Endothelial cell of umbilical vein (primary cell): ENCODE results near the gene RASGRF1. TPM values are rescaled to one million over a fixed set of nuclear protein-coding genes. Genes with fewer than 3 reads are reported as not detected.

Source experiments
- BruUV-seq: library from RNA; stranded (reverse); fragments of 400-500 nt; replicated peaks from 2 replicates; lab custom pipeline; 2021; lab: Mats Ljungman, UMichigan
- CTCF ChIA-PET: fragments of 300-600, 350-600 bp; sonication (Branson Sonifier 250); formaldehyde crosslinking; loops from one replicate; lab custom pipeline; 2021; ENCODE audit warnings: antibody characterized with exemption, inconsistent platforms; lab: Charles Lee
- POLR2A ChIA-PET: fragments of 300-600, 350-600 bp; sonication (Branson Sonifier 250); formaldehyde crosslinking; loops from one replicate; lab custom pipeline; 2021; ENCODE audit warnings: antibody characterized with exemption, inconsistent platforms; lab: Charles Lee
- DNase-seq: peaks from one replicate; pipeline ENCODE4 v3.0.0-alpha.2; 2011; ENCODE audit warnings: low read depth, low spot score
- FAIRE-seq: peaks from 2 replicates; lab custom pipeline; 2011; peaks lifted over from hg19 to GRCh38; lab: Jason Lieb, UNC
- H2AFZ ChIP-seq: 2 replicates; pipeline ENCODE4 v1.6.0; 2012; ENCODE audit warnings: low read depth, low read length, control low read depth, inconsistent platforms
- H3K27ac ChIP-seq: 2 replicates; pipeline ENCODE4 v1.5.1; 2011; ENCODE audit warnings: low read depth, mild to moderate bottlenecking, control low read depth, low read length, moderate library complexity; ENCODE audit not compliant: insufficient read depth
- H3K27me3 ChIP-seq, 2 experiments: 2 replicates each; pipeline versions ENCODE4 v1.6.0 to v1.6.1; 2011; ENCODE audit warnings: low read length in 2 of 2, mixed read lengths in 1 of 2; ENCODE audit not compliant: control insufficient read depth in 2 of 2, insufficient read depth in 2 of 2
- H3K36me3 ChIP-seq, 2 experiments: 2 replicates in 1 of 2; 3 replicates in 1 of 2; pipeline ENCODE4 v1.5.1; 2011; ENCODE audit warnings: low read length in 2 of 2, mild to moderate bottlenecking in 1 of 2, moderate library complexity in 1 of 2; ENCODE audit not compliant: control insufficient read depth in 2 of 2, insufficient read depth in 2 of 2; ENCODE audit errors: extremely low read depth in 1 of 2
- H3K4me1 ChIP-seq: 3 replicates; pipeline ENCODE4 v1.5.1; 2011; ENCODE audit warnings: mild to moderate bottlenecking, low read length; ENCODE audit not compliant: control insufficient read depth, insufficient read depth; ENCODE audit errors: extremely low read depth
- H3K4me2 ChIP-seq: 2 replicates; pipeline ENCODE4 v1.6.1; 2011; ENCODE audit warnings: low read length, control low read depth, mixed read lengths; ENCODE audit not compliant: insufficient read depth
- H3K4me3 ChIP-seq, 3 experiments: fragments of 200-600 bp in 1 of 3; sonication (generic), shearing (Covaris generic) in 1 of 3; replicated peaks in 1 of 3; 2 replicates each; pipeline ENCODE4 v1.5.1; 2011 to 2016; ENCODE audit warnings: control low read depth in 3 of 3, low read length in 3 of 3, mild to moderate bottlenecking in 2 of 3, inconsistent platforms in 1 of 3, low read depth in 1 of 3, moderate library complexity in 1 of 3; ENCODE audit not compliant: insufficient read depth in 1 of 3
- H3K79me2 ChIP-seq: 2 replicates; pipeline ENCODE4 v1.6.0; 2012; ENCODE audit warnings: low read length, inconsistent platforms; ENCODE audit not compliant: control insufficient read depth, insufficient read depth
- H3K9ac ChIP-seq: replicated peaks from 2 replicates; pipeline ENCODE3; 2011; ENCODE audit warnings: low read length, control low read depth; ENCODE audit not compliant: insufficient read depth; ENCODE audit errors: extremely low read depth
- H3K9me1 ChIP-seq: replicated peaks from 3 replicates; pipeline ENCODE4 v1.6.0; 2011; ENCODE audit warnings: mild to moderate bottlenecking, low read length; ENCODE audit not compliant: control insufficient read depth, insufficient read depth; ENCODE audit errors: extremely low read depth
- H3K9me3 ChIP-seq: replicated peaks from 2 replicates; pipeline ENCODE4 v1.5.1; 2012; ENCODE audit warnings: low read length, inconsistent platforms; ENCODE audit not compliant: control insufficient read depth, insufficient read depth
- H4K20me1 ChIP-seq: replicated peaks from 2 replicates; pipeline ENCODE3; 2011; ENCODE audit warnings: mild to moderate bottlenecking, low read length; ENCODE audit not compliant: control insufficient read depth, insufficient read depth; ENCODE audit errors: extremely low read depth
- CTCF ChIP-seq, 2 donors: IDR thresholded peaks; 1 replicate in 1 of 2; 2 replicates in 1 of 2; pipeline ENCODE4 v1.5.1; 2011; ENCODE audit warnings: low read length in 2 of 2, mild to moderate bottlenecking in 2 of 2, moderate library complexity in 2 of 2, control low read depth in 1 of 2, inconsistent platforms in 1 of 2, low read depth in 1 of 2; ENCODE audit not compliant: insufficient read depth in 1 of 2; ENCODE audit errors: extremely low read depth in 1 of 2
- EZH2 ChIP-seq: IDR thresholded peaks from 2 replicates; pipeline ENCODE4 v1.6.1; 2012; ENCODE audit warnings: borderline replicate concordance, low read depth, mild to moderate bottlenecking, moderate library complexity, low read length, inconsistent platforms; ENCODE audit not compliant: severe bottlenecking
- FOS ChIP-seq: IDR thresholded peaks from 2 replicates; pipeline ENCODE4 v1.6.1; 2011; ENCODE audit warnings: mild to moderate bottlenecking, low read length, moderate library complexity, borderline replicate concordance; ENCODE audit not compliant: insufficient read depth
- GATA2 ChIP-seq: IDR thresholded peaks from 2 replicates; pipeline ENCODE4 v1.7.0; 2011; ENCODE audit warnings: low read depth, mild to moderate bottlenecking, moderate library complexity, mixed read lengths, low read length; ENCODE audit not compliant: insufficient read length, insufficient read depth
- JUN ChIP-seq: IDR thresholded peaks from 2 replicates; pipeline ENCODE4 v1.6.1; 2011; ENCODE audit warnings: borderline replicate concordance, low read depth; ENCODE audit not compliant: insufficient read length, insufficient read depth
- MAX ChIP-seq: IDR thresholded peaks from 2 replicates; pipeline ENCODE4 v1.6.1; 2011; ENCODE audit not compliant: insufficient read depth, insufficient read length
- MYC ChIP-seq: IDR thresholded peaks from one replicate; pipeline ENCODE4 v1.6.1; 2011; ENCODE audit warnings: mild to moderate bottlenecking, low read depth, low read length
- POLR2A ChIP-seq: IDR thresholded peaks from 2 replicates; pipeline ENCODE4 v1.6.1; 2012; ENCODE audit warnings: low read depth, mild to moderate bottlenecking, control low read depth, low read length
- POLR2AphosphoS5 ChIP-seq: IDR thresholded peaks from 2 replicates; pipeline ENCODE4 v1.6.1; 2012; ENCODE audit warnings: low read depth, mild to moderate bottlenecking, control low read depth, low read length, moderate library complexity; ENCODE audit not compliant: insufficient read depth
- dilution Hi-C: fragments of 300-500 bp; cut with MboI; formaldehyde crosslinking; loops from one replicate; pipeline ENCODE4 v1.15.0; 2019; ENCODE audit warnings: low sequenced_read_pairs; ENCODE audit not compliant: extremely low pct_ligation_motif_present
- intact Hi-C: fragments of 100-400 bp; cut with micrococcal nuclease; formaldehyde crosslinking; loops from one replicate; pipeline ENCODE4 v1.10.0; 2022
- polyA plus RNA-seq, 4 experiments: library from polyadenylated mRNA; depleted of rRNA in 3 of 4; stranded (reverse) in 3 of 4; unstranded in 1 of 4; fragments of >200 nt; gene quantifications; 2 replicates each; pipeline versions ENCODE4 v1.2.1 to v1.2.3, GENCODE V29; 2011 to 2012; ENCODE audit warnings: missing spikeins in 1 of 4
- total RNA-seq: library from RNA; stranded (reverse); gene quantifications from 2 replicates; pipeline ENCODE4 v1.2.3, GENCODE V29; 2021

RASGRF1 gene
- total and polyA plus RNA-seq, 2 donors (not counting 3 experiments of a cell fraction or from before 2014, with no cell fraction given): 0.04 TPM; not detected in 1

- H2AFZ ChIP-seq: no peak overlapping the region
- FAIRE-seq (no peak), DNase-seq (no peak)
- H3K4me3 ChIP-seq: no peak overlapping the region
- no peak overlapping the region for H3K9ac ChIP-seq
- no peaks in the 10 kb centered on the region for H3K4me1 ChIP-seq
- TF ChIP-seq POLR2AphosphoS5: no peak
- no peak for TF ChIP-seq MYC
- TF ChIP-seq EZH2: no peak
- no peak for TF ChIP-seq GATA2
- no peak for TF ChIP-seq CTCF (IDR thresholded peaks at IDR 0.05; ENCODE audit: extremely low read depth in 1 of 2, insufficient read depth in 1 of 2, low read depth in 1 of 2, low read length in 2 of 2)
- TF ChIP-seq MAX: no peak
- no peak for TF ChIP-seq JUN
- no peak for TF ChIP-seq FOS
- no peak for TF ChIP-seq POLR2A
- no peak overlapping the region for H3K27ac ChIP-seq
- no peaks in the 10 kb centered on the region for H3K36me3 ChIP-seq
- H4K20me1 ChIP-seq: no peaks in the 10 kb centered on the region
- no peaks in the 10 kb centered on the region for H3K27me3 ChIP-seq
- CTCF ChIA-PET: interaction anchor here (1.0 to 2.3 kb wide), 2 partner anchors 159 to 161 kb away, joined by 3 to 11 read pairs; no protein-coding TSS in a partner anchor
- no peaks in the 10 kb centered on the region for H3K9me1 ChIP-seq
- H3K4me2 ChIP-seq: no peak overlapping the region
- no peaks in the 10 kb centered on the region for H3K9me3 ChIP-seq
- dilution Hi-C loops (no loop called here), intact Hi-C loops (no loop called here)
- BruUV-seq: no TSS peak
- H3K79me2 ChIP-seq: no peaks in the 10 kb centered on the region
- POLR2A ChIA-PET: no interaction called here
Observed at GRCh38 chr15:79023918-79024317, 66.7 kb downstream of the RASGRF1 start.
